Aorta (tissue), 5 donors: Measurements from ENCODE around the gene EPB41L2. TPM values are rescaled to one million over a fixed set of nuclear protein-coding genes. Genes with fewer than 3 reads are reported as not detected.

ENCODE experiments used
- ATAC-seq: fragments of 200-7000 bp; cut with Tn5 transposase; one replicate; pipeline ENCODE4 v1.9.1; 2022; ENCODE audit warnings: moderate library complexity; ENCODE audit not compliant: low FRiP score
- DNase-seq, 2 donors: peaks; one replicate each; pipeline ENCODE4 v3.0.0-alpha.2; 2020
- H3K27ac ChIP-seq, 2 donors: one replicate each; pipeline ENCODE4 v1.5.1; 2013; ENCODE audit warnings: low read length in 2 of 2, mild to moderate bottlenecking in 2 of 2, moderate library complexity in 2 of 2, control low read depth in 1 of 2, inconsistent platforms in 1 of 2, low read depth in 1 of 2
- H3K27me3 ChIP-seq, 2 donors: one replicate each; pipeline ENCODE4 v1.6.1; 2013; ENCODE audit warnings: control low read depth in 1 of 2, low read length in 1 of 2, mild to moderate bottlenecking in 1 of 2, moderate library complexity in 1 of 2; ENCODE audit not compliant: insufficient read depth in 2 of 2, control insufficient read depth in 1 of 2
- H3K36me3 ChIP-seq, 2 donors: one replicate each; pipeline ENCODE4 v1.6.1; 2013; ENCODE audit warnings: control low read depth in 1 of 2, low read length in 1 of 2, mild to moderate bottlenecking in 1 of 2; ENCODE audit not compliant: insufficient read depth in 2 of 2, control insufficient read depth in 1 of 2
- H3K4me1 ChIP-seq, 2 donors: one replicate each; pipeline ENCODE4 v1.6.1; 2013; ENCODE audit warnings: low read length in 2 of 2, control low read depth in 1 of 2, mild to moderate bottlenecking in 1 of 2, moderate library complexity in 1 of 2; ENCODE audit not compliant: insufficient read depth in 2 of 2, control insufficient read depth in 1 of 2
- H3K4me3 ChIP-seq, 2 donors: one replicate each; pipeline ENCODE4 v1.5.1; 2013; ENCODE audit warnings: low read length in 2 of 2, control low read depth in 1 of 2, mild to moderate bottlenecking in 1 of 2
- H3K9me3 ChIP-seq: one replicate; pipeline ENCODE4 v1.6.1; 2013; ENCODE audit warnings: mild to moderate bottlenecking, low read length; ENCODE audit not compliant: control insufficient read depth
- WGBS, 2 donors: extraction: QIAGEN DNeasy Blood & Tissue Kit; methylation state at CpG; one replicate each; pipeline ENCODE4 v1.1.7; 2013; 5-methylcytosine and 5-hydroxymethylcytosine counted together
- intact Hi-C, 2 donors: fragments of 100-400 bp; cut with DNase I; formaldehyde crosslinking; loops; one replicate each; pipeline versions ENCODE4 v1.14.2 to v1.15.0; 2022
- polyA plus RNA-seq, 2 donors: library from polyadenylated mRNA; stranded (reverse); fragments of 200-250 nt; gene quantifications; one replicate each; pipeline ENCODE4 v1.2.3, GENCODE V29; 2013
- total RNA-seq, 2 donors: library from RNA; stranded (reverse); fragmentation: NEBNext Ultra II Directional; extraction: Animal tissue kit (Norgen Biotek cat#: 25700); gene quantifications; one replicate each; pipeline ENCODE4 v1.2.1, GENCODE V29; 2021
- donor health status: healthy with polysubstance abuse.
- donor health status: Bipolar disorder and iron deficiency.
- donor health status: DM: no; HTN: no; CAD: no.
- donor health status: DM: no; HTN: no; CAD: no.
- donor health status: DM: yes; HTN: yes; CAD: no.

EPB41L2 gene
- total and polyA plus RNA-seq, 4 donors = 36.1 to 340 (median 118) TPM

DNA sequence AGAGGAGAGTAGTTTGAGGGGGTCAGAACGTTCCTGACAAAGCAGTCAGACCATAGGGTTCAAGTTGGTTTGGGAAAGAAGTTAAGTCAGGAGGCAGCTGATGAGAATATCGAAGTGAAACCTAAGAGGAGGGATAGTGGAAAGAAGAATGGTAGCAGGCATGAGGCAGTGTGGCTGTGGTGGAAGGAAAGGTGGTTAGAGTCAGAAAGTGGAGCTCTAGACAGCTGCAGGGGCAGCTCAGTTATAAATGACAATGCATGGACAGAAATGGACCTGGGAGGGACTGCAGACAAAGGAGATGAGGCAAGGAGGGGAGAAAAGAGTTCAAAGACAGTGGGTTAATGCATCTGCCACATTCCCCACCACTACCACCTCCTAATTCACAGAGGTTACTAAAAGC lies 169.3 kb downstream of the EPB41L2 start:
- intact Hi-C loops = no loop called here
- 79 to 85% methylated on average over 2 of the region's 2 CpGs for WGBS, 2 donors

DNA sequence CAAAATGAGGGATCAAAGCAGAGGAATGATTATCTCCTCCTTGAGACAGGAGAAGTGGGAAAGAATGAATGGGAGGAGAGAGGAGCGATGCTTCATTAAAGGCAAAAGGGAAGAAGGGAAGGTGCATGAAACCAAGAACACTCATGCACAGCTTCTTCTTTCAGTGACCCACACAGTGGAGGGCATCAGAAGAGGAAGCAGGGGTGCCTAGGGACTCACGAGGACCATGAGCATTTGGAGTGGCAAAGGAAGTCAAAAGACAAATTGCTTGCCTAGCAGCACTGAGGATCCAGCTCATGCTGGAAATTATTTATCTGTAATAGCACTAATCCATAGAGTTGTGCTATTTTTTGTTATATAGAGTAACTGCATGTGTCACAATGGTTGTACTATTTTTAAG lies 169.8 kb downstream of the EPB41L2 start:
- intact Hi-C loops = no loop called here
- DNase-seq = peak in 1 of 2 donors; percentile 56
- no peak for ATAC-seq
- Histone ChIP-seq H3K27ac (no peak overlapping the region), H3K4me1 (no peaks in the 10 kb centered on the region), H3K27me3 (no peaks in the 10 kb centered on the region), H3K4me3 (no peak overlapping the region), H3K36me3 (peaks cover 0 to 2% of the 10 kb centered on the region in 2 donors), H3K9me3 (no peaks in the 10 kb centered on the region)
- WGBS, 2 donors = 70 to 80% methylated on average over 2 of the region's 2 CpGs

More for the DNA sequence above, 169.3 kb downstream of the EPB41L2 start:
- Histone ChIP-seq H3K27ac (no peak overlapping the region), H3K4me1 (no peaks in the 10 kb centered on the region), H3K27me3 (no peaks in the 10 kb centered on the region), H3K4me3 (no peak overlapping the region), H3K9me3 (no peaks in the 10 kb centered on the region), H3K36me3 (peaks cover 0 to 2% of the 10 kb centered on the region in 2 donors)
- no peak for ATAC-seq
- DNase-seq = no peak

DNA sequence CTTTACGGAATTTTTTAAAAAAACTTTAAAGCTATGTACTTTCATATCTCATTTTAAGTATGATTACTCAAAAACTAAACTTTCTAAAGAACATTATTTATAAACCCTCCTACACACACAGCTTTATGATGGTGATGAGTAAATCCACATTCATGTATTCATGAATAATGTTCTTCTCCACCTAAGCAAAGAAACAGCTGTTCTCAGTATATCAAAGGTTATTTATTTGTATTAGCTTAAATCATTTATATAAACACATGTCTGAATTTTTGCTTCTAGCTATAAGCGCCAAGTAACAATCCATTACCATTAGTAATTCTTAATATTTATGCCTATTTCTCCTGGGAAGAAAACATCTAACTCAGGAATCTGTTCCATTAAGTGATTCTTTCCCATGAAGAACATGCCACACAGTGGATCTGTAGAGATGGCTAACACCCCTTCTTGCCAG lies 172.5 kb downstream of the EPB41L2 start:
- no peak for DNase-seq
- intact Hi-C loops = no loop called here
- H3K4me1 ChIP-seq = no peaks in the 10 kb centered on the region
- H3K27ac ChIP-seq = no peak overlapping the region
- H3K27me3 ChIP-seq = no peaks in the 10 kb centered on the region
- H3K36me3 ChIP-seq = peaks cover 0 to 2% of the 10 kb centered on the region in 2 donors
- ATAC-seq = no peak
- 34 to 53% methylated on average over 2 of the region's 2 CpGs for WGBS, 2 donors
- no peaks in the 10 kb centered on the region for H3K9me3 ChIP-seq
- H3K4me3 ChIP-seq = no peak overlapping the region

DNA sequence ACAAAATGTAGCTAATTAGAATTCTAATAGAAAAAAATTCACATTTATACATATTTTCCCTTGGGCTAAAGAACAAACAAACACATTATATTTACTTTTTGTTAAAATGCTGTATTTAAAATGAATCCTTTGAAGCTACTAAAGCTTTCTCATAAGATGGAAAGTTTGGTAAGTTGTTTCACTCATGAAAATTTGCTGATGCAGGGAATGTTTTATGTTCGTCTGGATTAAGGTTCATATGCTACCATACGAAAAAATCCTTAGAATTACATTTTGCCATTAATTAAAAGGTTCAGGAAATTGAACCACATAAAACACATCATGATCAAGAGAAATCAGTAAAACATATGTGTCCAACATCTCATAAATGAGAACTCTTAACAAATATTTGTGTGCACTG lies 173.6 kb downstream of the EPB41L2 start:
- ATAC-seq = no peak
- Histone ChIP-seq H3K27me3 (no peaks in the 10 kb centered on the region), H3K4me3 (no peak overlapping the region), H3K27ac (no peak overlapping the region), H3K36me3 (peaks cover 0 to 2% of the 10 kb centered on the region in 2 donors), H3K9me3 (no peaks in the 10 kb centered on the region), H3K4me1 (no peaks in the 10 kb centered on the region)
- intact Hi-C loops = loop anchor here (5.0 kb wide), 1 partner anchor 173 kb away; the partner anchor contains the start of gene EPB41L2 (in 2 of the 2)
- DNase-seq = no peak
- WGBS, 2 donors = 95 to 99% methylated on average over 2 of the region's 2 CpGs

DNA sequence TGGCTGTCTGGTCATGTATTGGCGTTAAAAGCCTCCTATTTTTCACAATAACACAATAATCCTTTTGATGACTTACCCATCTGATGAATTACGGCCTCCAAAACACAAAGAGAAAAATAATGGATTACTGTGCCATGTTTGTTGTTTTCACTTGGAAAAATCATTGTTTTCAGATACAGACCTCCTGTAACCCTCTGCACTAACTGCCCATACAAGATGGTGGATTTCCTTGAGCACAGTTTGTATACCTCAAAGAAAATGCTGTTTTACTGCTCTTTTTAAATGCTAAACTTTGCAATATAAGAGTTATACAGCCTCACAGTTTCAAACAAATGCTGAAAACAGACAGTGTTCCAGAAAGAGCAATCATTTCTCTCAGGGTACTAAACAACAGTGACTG lies 174.8 kb downstream of the EPB41L2 start:
- H3K4me1 ChIP-seq = no peaks in the 10 kb centered on the region
- H3K4me3 ChIP-seq = no peak overlapping the region
- no peak for ATAC-seq
- H3K9me3 ChIP-seq = no peaks in the 10 kb centered on the region
- no peak overlapping the region for H3K27ac ChIP-seq
- peaks cover 0 to under 1% of the 10 kb centered on the region in 2 donors for H3K36me3 ChIP-seq
- H3K27me3 ChIP-seq = no peaks in the 10 kb centered on the region
- DNase-seq = no peak
- WGBS, 2 donors = 78 to 87% methylated on average over 2 of the region's 2 CpGs
- intact Hi-C loops = loop anchor here (5.0 kb wide), 1 partner anchor 174 kb away; the partner anchor contains the start of gene EPB41L2 (in 2 of the 2)

DNA sequence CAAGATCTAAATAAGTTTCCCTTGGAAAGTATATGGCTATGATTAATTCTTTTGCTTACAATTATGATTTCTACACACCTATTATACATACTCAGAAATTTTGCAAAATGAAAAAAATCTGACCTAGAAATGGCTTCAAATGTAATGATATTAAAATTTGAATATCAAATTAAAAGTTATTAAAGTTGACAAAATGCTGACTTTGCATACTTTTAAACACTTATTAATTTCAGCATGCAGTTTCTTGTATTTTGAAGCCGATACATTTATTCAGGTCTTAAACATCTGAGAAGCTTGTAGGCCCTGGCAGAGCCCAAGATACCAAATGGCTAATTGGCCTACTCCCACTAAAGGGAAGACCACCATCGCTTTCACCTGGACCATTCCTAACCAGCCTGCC lies 176.1 kb downstream of the EPB41L2 start:
- DNase-seq (no peak), ATAC-seq (no peak)
- no peaks in the 10 kb centered on the region for H3K4me1 ChIP-seq
- H3K27ac ChIP-seq = no peak overlapping the region
- no peaks in the 10 kb centered on the region for H3K9me3 ChIP-seq
- intact Hi-C loops = loop anchor here (1.0 to 5.0 kb wide), 2 partner anchors 175 to 230 kb away; partner anchors contain the start of gene EPB41L2 (in 2 of the 2)
- peaks cover 2 to 4% of the 10 kb centered on the region in 2 donors for H3K36me3 ChIP-seq
- H3K27me3 ChIP-seq = no peaks in the 10 kb centered on the region
- H3K4me3 ChIP-seq = no peak overlapping the region
- 95 to 99% methylated on average over 2 of the region's 2 CpGs for WGBS, 2 donors

DNA sequence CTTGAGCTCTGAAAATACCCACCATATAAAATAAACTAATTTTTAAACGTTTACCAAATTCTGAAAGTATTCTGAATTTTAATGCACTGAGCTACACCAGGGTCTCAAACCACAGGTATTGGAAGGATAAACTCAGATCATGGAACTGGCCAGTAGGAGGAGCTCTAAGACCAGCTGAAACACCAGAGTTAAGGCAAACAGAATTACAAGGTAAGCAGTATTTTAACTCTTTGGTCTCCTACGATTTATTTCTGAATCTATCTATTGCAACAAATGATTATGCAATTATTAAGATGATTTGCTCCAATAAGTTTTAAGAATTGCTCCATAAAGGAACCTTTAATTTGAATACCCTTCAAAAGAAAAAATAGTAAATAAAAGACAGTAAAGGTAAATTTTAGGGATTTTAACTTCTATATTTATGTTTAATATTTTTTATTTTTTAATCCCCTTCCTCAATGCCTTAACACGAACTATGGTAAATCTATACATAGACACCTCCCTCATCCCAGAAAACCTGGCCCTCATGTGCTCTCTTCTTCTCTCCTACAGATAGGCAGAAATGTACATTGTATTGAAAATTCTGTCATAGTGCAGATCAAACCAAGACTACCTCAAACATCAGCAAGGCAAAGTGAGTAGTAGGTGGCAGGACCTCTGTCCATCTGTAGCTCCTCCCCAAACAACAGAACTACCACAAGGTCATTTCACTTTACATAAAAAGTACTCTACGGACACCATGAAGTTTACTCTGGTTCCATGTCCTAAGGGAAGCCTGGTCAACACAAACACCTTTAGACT lies 177.5 kb downstream of the EPB41L2 start:
- DNase-seq = peak in 1 of 2 donors; percentile 57
- intact Hi-C loops = loop anchor here (1.0 to 5.0 kb wide), 3 partner anchors 177 to 232 kb away; partner anchors contain the start of gene EPB41L2 (in 2 of the 2)
- no peaks in the 10 kb centered on the region for H3K4me1 ChIP-seq
- peaks cover 2 to 4% of the 10 kb centered on the region in 2 donors for H3K36me3 ChIP-seq
- H3K27me3 ChIP-seq = no peaks in the 10 kb centered on the region
- 26 to 27% methylated on average over 4 of the region's 4 CpGs for WGBS, 2 donors
- no peak overlapping the region for H3K4me3 ChIP-seq
- ATAC-seq = peak; percentile 86
- no peak overlapping the region for H3K27ac ChIP-seq
- no peaks in the 10 kb centered on the region for H3K9me3 ChIP-seq

DNA sequence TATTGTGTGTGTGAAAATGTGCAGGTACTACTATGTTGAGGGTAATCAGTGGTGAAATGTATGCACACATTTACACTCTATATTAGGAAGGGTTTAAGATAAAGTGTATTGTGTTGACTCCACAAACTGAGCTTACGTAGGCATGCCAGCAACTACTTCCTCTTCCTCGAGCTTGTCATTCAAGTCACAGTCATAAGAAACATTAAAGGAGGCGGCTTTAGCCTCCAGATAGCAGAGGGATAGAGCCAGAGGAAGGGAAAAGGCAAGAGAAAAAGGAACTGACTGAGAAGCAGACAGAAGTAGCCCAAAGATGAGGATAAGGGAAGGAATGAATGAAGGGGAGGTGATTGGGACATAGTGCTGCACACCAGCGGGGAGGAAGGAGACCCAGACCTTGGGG lies 180.7 kb downstream of the EPB41L2 start:
- Histone ChIP-seq H3K36me3 (peaks cover 2 to 4% of the 10 kb centered on the region in 2 donors), H3K27ac (no peak overlapping the region), H3K27me3 (no peaks in the 10 kb centered on the region), H3K4me1 (no peaks in the 10 kb centered on the region), H3K9me3 (no peaks in the 10 kb centered on the region), H3K4me3 (no peak overlapping the region)
- 72 to 81% methylated on average over 4 of the region's 4 CpGs for WGBS, 2 donors
- intact Hi-C loops = no loop called here
- DNase-seq = no peak
- ATAC-seq = no peak

DNA sequence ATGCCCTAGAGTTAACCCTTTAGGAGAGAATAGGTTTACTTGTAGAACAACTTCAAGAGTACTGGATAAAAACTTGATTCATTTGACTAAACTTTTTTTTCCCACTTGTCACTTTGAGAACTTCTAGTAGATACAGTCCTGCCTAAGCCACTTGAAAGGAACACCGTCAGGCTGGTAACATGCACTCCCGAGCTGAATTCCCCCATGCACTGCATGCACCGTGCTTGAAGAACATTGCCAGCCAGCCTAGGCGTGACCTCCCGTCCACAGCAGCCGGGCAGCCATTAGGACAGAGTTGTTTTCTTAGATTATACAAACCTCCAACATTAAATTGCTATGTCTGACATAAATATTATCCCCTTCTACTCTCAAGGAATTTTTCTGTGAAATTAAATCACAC lies 183.2 kb downstream of the EPB41L2 start:
- ATAC-seq = no peak
- DNase-seq = no peak
- intact Hi-C loops = no loop called here
- WGBS, 2 donors = 71 to 84% methylated on average over 6 of the region's 6 CpGs
- Histone ChIP-seq H3K36me3 (peaks cover 2 to 4% of the 10 kb centered on the region in 2 donors), H3K4me1 (no peaks in the 10 kb centered on the region), H3K4me3 (no peak overlapping the region), H3K27ac (no peak overlapping the region), H3K9me3 (no peaks in the 10 kb centered on the region), H3K27me3 (no peaks in the 10 kb centered on the region)
